Measurements from ENCODE around the gene GPR173.

DNA sequence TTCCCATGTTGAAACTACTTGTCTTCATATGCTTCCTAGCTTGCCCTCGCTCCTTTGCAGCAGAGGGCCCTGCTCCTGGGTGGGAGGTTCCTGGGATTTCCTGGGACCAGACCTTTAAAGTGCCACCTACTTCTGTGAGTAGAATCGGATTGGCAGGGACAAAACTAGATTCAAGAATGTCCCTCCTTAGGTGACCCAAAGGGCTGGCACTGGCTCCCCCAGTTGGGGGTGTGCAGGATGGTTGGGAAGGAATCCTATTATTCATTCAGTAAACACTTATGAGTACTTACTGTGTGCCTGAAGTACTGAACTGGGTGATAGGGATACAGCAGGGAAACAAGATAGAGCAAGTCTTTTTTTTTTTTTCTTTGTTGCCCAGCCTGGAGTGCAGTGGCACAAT, 42.8 kb downstream of the GPR173 start:
- TF ChIP-seq TAF9B (IDR thresholded peaks at IDR 0.05; ENCODE audit: partially characterized antibody): no peak
- TF ChIP-seq, protein P1, sequence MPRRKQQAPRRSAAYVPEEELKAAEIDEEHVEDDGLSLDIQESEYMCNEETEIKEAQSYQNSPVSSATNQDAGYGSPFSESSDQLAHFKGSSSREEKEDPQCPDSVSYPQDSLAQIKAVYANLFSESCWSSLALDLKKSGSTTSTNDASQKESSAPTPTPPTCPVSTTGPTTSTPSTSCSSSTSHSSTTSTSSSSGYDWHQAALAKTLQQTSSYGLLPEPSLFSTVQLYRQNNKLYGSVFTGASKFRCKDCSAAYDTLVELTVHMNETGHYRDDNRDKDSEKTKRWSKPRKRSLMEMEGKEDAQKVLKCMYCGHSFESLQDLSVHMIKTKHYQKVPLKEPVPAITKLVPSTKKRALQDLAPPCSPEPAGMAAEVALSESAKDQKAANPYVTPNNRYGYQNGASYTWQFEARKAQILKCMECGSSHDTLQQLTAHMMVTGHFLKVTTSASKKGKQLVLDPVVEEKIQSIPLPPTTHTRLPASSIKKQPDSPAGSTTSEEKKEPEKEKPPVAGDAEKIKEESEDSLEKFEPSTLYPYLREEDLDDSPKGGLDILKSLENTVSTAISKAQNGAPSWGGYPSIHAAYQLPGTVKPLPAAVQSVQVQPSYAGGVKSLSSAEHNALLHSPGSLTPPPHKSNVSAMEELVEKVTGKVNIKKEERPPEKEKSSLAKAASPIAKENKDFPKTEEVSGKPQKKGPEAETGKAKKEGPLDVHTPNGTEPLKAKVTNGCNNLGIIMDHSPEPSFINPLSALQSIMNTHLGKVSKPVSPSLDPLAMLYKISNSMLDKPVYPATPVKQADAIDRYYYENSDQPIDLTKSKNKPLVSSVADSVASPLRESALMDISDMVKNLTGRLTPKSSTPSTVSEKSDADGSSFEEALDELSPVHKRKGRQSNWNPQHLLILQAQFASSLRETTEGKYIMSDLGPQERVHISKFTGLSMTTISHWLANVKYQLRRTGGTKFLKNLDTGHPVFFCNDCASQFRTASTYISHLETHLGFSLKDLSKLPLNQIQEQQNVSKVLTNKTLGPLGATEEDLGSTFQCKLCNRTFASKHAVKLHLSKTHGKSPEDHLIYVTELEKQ (CRISPR knock-in tag; IDR thresholded peaks at IDR 0.05): no peak
- no peak for TF ChIP-seq EZH2 (IDR thresholded peaks at IDR 0.05; ENCODE audit: borderline replicate concordance, low read depth, low read length)
- TF ChIP-seq POLR2A (conservative IDR thresholded peaks at IDR 0.05): no peak
- no peak for TF ChIP-seq ZKSCAN8 (CRISPR knock-in tag; IDR thresholded peaks at IDR 0.05)
- no peak for TF ChIP-seq ZNF512 (tag; IDR thresholded peaks at IDR 0.05)
- TF ChIP-seq, protein P2, sequence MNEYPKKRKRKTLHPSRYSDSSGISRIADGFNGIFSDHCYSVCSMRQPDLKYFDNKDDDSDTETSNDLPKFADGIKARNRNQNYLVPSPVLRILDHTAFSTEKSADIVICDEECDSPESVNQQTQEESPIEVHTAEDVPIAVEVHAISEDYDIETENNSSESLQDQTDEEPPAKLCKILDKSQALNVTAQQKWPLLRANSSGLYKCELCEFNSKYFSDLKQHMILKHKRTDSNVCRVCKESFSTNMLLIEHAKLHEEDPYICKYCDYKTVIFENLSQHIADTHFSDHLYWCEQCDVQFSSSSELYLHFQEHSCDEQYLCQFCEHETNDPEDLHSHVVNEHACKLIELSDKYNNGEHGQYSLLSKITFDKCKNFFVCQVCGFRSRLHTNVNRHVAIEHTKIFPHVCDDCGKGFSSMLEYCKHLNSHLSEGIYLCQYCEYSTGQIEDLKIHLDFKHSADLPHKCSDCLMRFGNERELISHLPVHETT (CRISPR knock-in tag; conservative IDR thresholded peaks at IDR 0.05 in 1 of 2, IDR thresholded peaks at IDR 0.05 in 1 of 2): no peak
- TF ChIP-seq ZNF589 (CRISPR knock-in tag; IDR thresholded peaks at IDR 0.05; ENCODE audit: low read depth): no peak
- TF ChIP-seq HDAC6 (IDR thresholded peaks at IDR 0.05; ENCODE audit: low read depth, low read length): no peak
- no peak for TF ChIP-seq STAT5A (IDR thresholded peaks at IDR 0.05; ENCODE audit: borderline replicate concordance, low read length)

All from K562 (cell line).